Kidney epithelial cell (primary cell): ENCODE results near the gene ALDH3A2. TPM values are rescaled to one million over a fixed set of nuclear protein-coding genes. Genes with fewer than 3 reads are reported as not detected.

Experiments
- DNase-seq: peaks from one replicate; pipeline ENCODE4 v3.0.0-alpha.2; 2010; ENCODE audit warnings: low read depth
- H3K27me3 ChIP-seq: 2 replicates; pipeline ENCODE4 v1.6.0; 2011; ENCODE audit warnings: low read length; ENCODE audit not compliant: control insufficient read depth, insufficient read depth
- H3K36me3 ChIP-seq: 2 replicates; pipeline ENCODE4 v1.5.1; 2011; ENCODE audit warnings: low read length; ENCODE audit not compliant: control insufficient read depth, insufficient read depth
- H3K4me3 ChIP-seq: 2 replicates; pipeline ENCODE4 v1.5.1; 2011; ENCODE audit warnings: low read depth, mild to moderate bottlenecking, control low read depth, low read length
- CTCF ChIP-seq: IDR thresholded peaks from 2 replicates; pipeline ENCODE4 v1.5.1; 2011; ENCODE audit warnings: mild to moderate bottlenecking, moderate library complexity, low read length, control low read depth, inconsistent platforms; ENCODE audit not compliant: insufficient read depth, poor library complexity, severe bottlenecking
- total RNA-seq: library from RNA; depleted of rRNA; stranded (reverse); fragments of >200 nt; gene quantifications from 2 replicates; pipeline ENCODE4 v1.2.3, GENCODE V29; 2015

Gene ALDH3A2
- total RNA-seq, 1 donor from 2014 or later, result 26.4 TPM

GRCh38 chr17:19652595-19652994, 4.0 kb downstream of the ALDH3A2 start:
- no peak for TF ChIP-seq CTCF
- DNase-seq, result no peak
- H3K36me3 ChIP-seq, result no peaks in the 10 kb centered on the region
- H3K4me3 ChIP-seq, result no peak overlapping the region
- H3K27me3 ChIP-seq, result no peaks in the 10 kb centered on the region

GRCh38 chr17:19654342-19654886, 5.9 kb downstream of the ALDH3A2 start:
- Histone ChIP-seq H3K4me3 (no peak overlapping the region), H3K27me3 (no peaks in the 10 kb centered on the region), H3K36me3 (no peaks in the 10 kb centered on the region)
- no peak for TF ChIP-seq CTCF
- no peak for DNase-seq

- no peak for TF ChIP-seq CTCF
- Histone ChIP-seq H3K36me3 (no peaks in the 10 kb centered on the region), H3K27me3 (no peaks in the 10 kb centered on the region), H3K4me3 (no peak overlapping the region)
- DNase-seq, result no peak
These were observed 6.3 kb downstream of the ALDH3A2 start for GRCh38 chr17:19654896-19655295.

GRCh38 chr17:19656336-19656735, 7.8 kb downstream of the ALDH3A2 start:
- Histone ChIP-seq H3K27me3 (no peaks in the 10 kb centered on the region), H3K4me3 (no peak overlapping the region), H3K36me3 (no peaks in the 10 kb centered on the region)
- no peak for DNase-seq
- TF ChIP-seq CTCF, result no peak

GRCh38 chr17:19656851-19657581, 8.5 kb downstream of the ALDH3A2 start:
- DNase-seq, result no peak
- H3K4me3 ChIP-seq, result no peak overlapping the region
- no peaks in the 10 kb centered on the region for H3K36me3 ChIP-seq
- TF ChIP-seq CTCF, result no peak
- H3K27me3 ChIP-seq, result no peaks in the 10 kb centered on the region
